HepG2 (cell line): ENCODE data around the gene AKR1C2. TPM values are rescaled to one million over a fixed set of nuclear protein-coding genes. Genes with fewer than 3 reads are reported as not detected.

Experiments used
- ARID2 ChIP-seq: sonication (generic); formaldehyde crosslinking; IDR thresholded peaks from 2 replicates; pipeline ENCODE4 v1.8.1; 2022; ENCODE audit warnings: mild to moderate bottlenecking, missing genetic modification reagents, borderline replicate concordance
- ARID5B ChIP-seq: IDR thresholded peaks from 2 replicates; pipeline ENCODE4 v1.4.0; 2020; ENCODE audit warnings: mild to moderate bottlenecking, missing genetic modification reagents
- ARNTL ChIP-seq: sonication (generic); formaldehyde crosslinking; IDR thresholded peaks from 2 replicates; pipeline ENCODE4 v1.4.0; 2020; ENCODE audit warnings: mild to moderate bottlenecking, missing genetic modification reagents
- HDAC1 ChIP-seq: sonication (generic); formaldehyde crosslinking; IDR thresholded peaks from 2 replicates; pipeline ENCODE4 v1.5.1; 2020; ENCODE audit warnings: mild to moderate bottlenecking, missing genetic modification reagents
- LCORL ChIP-seq, 2 experiments: fragments of 450-650 bp in 1 of 2; sonication (generic) in 1 of 2; formaldehyde crosslinking in 1 of 2; IDR thresholded peaks; 2 replicates each; pipeline versions ENCODE4 v1.5.0 to v1.6.1; 2017 to 2020; ENCODE audit warnings: antibody characterized with exemption in 1 of 2, missing genetic modification reagents in 1 of 2
- SCMH1 ChIP-seq: sonication (generic); formaldehyde crosslinking; IDR thresholded peaks from 2 replicates; pipeline ENCODE4 v1.9.0; 2021; ENCODE audit warnings: missing genetic modification reagents, mild to moderate bottlenecking, borderline replicate concordance
- SIX1 ChIP-seq: sonication (generic); formaldehyde crosslinking; IDR thresholded peaks from 2 replicates; pipeline ENCODE4 v1.4.0; 2020; ENCODE audit warnings: missing genetic modification reagents, borderline replicate concordance
- SMC3 ChIP-seq: IDR thresholded peaks from 2 replicates; pipeline ENCODE4 v1.6.1; 2011; ENCODE audit warnings: low read length, improper control_type of control experiment
- SNAPC5 ChIP-seq: sonication (generic); formaldehyde crosslinking; IDR thresholded peaks from 2 replicates; pipeline ENCODE4 v1.8.1; 2023; ENCODE audit warnings: mild to moderate bottlenecking, missing genetic modification reagents, borderline replicate concordance
- SNRNP70 ChIP-seq: fragments of 200-400 bp; formaldehyde crosslinking; IDR thresholded peaks from 2 replicates; pipeline ENCODE4 v1.6.1; 2017; ENCODE audit warnings: mild to moderate bottlenecking, low read depth, low read length, moderate library complexity
- SRSF1 ChIP-seq: fragments of 200-400 bp; formaldehyde crosslinking; optimal IDR thresholded peaks from 2 replicates; pipeline ENCODE3; 2017; ENCODE audit warnings: mild to moderate bottlenecking, low read depth, low read length, moderate library complexity
- ZBTB39 ChIP-seq: sonication (generic); formaldehyde crosslinking; IDR thresholded peaks from 2 replicates; pipeline ENCODE4 v1.5.0; 2020; ENCODE audit warnings: missing genetic modification reagents
- ZBTB44 ChIP-seq: sonication (generic); formaldehyde crosslinking; IDR thresholded peaks from 2 replicates; pipeline ENCODE4 v1.4.0; 2020; ENCODE audit warnings: missing genetic modification reagents
- ZNF609 ChIP-seq: sonication (generic); formaldehyde crosslinking; IDR thresholded peaks from 2 replicates; pipeline ENCODE4 v1.4.0; 2020; ENCODE audit warnings: mild to moderate bottlenecking, missing genetic modification reagents, borderline replicate concordance
- polyA plus RNA-seq, 8 experiments: library from polyadenylated mRNA; depleted of rRNA in 3 of 8; stranded (reverse) in 7 of 8; unstranded in 1 of 8; fragments of >200 nt; fragmentation: Illumina TruSeq in 4 of 8; extraction: Trizol in 4 of 8; gene quantifications; 2 replicates each; pipeline versions ENCODE4 v1.2.1 to v1.2.3, GENCODE V29; 2011 to 2016; ENCODE audit warnings: low read depth in 4 of 8, missing spikeins in 1 of 8, mixed read lengths in 1 of 8; ENCODE audit not compliant: insufficient read depth in 1 of 8
- total RNA-seq, 5 experiments: library from RNA; depleted of rRNA; stranded (reverse); fragments of >200 nt; fragmentation: Illumina TruSeq; extraction: Trizol; gene quantifications; 2 replicates each; pipeline ENCODE4 v1.2.3, GENCODE V29; 2016; ENCODE audit warnings: low read depth in 1 of 5

AKR1C2 gene
- total and polyA plus RNA-seq, 2 of the 13 experiments (the other 11 are each of a cell fraction or from before 2014, with no cell fraction given), result 140 to 900 TPM

- TF ChIP-seq ZNF609 (CRISPR knock-in tag) (peak; percentile 68; the same call in 1 of the 2 replicates), HDAC1 (CRISPR knock-in tag) (peak; percentile 43; the same call in 1 of the 2 replicates), LCORL (IDR thresholded peaks at IDR 0.05) (peak; percentile 42; the same call in 1 of the 2 replicates), LCORL (CRISPR knock-in tag; IDR thresholded peaks at IDR 0.05) (peak; percentile 28; the same call in 1 of the 2 replicates), SNAPC5 (CRISPR knock-in tag) (no peak), ARID5B (CRISPR knock-in tag) (peak; percentile 90), SMC3 (no peak), ZBTB44 (no peak), SRSF1 (no peak), ZBTB39 (CRISPR knock-in tag) (no peak), SNRNP70 (no peak), SCMH1 (no peak), ARID2 (no peak), ARNTL (CRISPR knock-in tag) (0 out of 2 replicates have a peak, but pooled peaks have one; percentile 57), SIX1 (peak; percentile 35; the same call in 1 of the 2 replicates)
Observed at GRCh38 chr10:4947635-4948596, 55.7 kb downstream of the AKR1C2 start (continued).
